Activated CD4-positive, CD25-positive, alpha-beta regulatory T cell treated with anti-CD3 and anti-CD28 coated beads, Interleukin-2, amount 50 U/mL, for 16 hours (primary cell): ENCODE results near the gene RAB40A.

Experiments used
- DNase-seq: peaks from one replicate; pipeline ENCODE4 v3.0.0-alpha.2; 2020; ENCODE audit warnings: low read depth, low spot score

The RAB40A gene

DNA sequence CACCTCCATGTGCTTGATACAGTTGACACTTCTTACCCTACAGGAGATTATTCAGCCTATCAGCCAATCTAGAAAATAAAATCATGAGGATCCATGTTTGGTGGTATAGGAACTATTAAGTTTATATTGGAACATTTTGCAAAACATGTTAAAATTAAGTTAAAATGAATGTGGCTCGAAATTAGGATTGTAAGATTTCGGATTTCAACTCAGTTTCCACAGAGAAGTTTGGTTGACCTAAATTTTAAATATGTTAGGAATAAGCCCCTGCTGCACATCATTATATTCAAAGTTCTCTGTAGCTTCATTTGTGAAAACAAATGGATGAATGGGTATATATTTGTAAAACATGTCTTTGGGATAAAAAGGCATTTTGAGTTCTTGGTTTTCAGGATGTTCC lies at the start of gene RAB40A:
Gene RAB40A, minus strand, starts transcription at position 101 of the 400 bp plus-strand sequence. CDS start 18,733 bp downstream, outside the sequence.
- no peak for DNase-seq

DNA sequence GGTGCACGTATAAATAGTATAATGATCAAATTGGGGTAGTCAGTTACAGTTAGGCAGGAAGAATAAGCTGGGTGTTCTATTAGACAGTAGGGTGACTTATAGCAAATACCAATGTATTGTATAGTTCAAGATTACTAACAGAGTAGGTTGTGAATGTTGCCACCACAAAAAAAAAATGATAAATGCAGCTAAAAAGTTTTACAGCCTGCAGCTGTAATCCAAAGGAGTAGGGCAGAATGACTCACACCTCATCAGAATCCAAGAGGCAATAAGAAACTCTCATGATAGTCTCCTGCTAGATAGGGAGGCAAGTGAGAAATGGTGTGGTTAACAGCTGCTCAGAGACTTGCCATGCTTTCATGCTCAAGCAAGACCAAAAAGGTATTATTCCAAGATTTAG lies 46.5 kb upstream of the RAB40A start:
- DNase-seq = no peak

GRCh38 chrX:103565197-103565596 lies 45.9 kb upstream of the RAB40A start:
- DNase-seq = no peak

DNA sequence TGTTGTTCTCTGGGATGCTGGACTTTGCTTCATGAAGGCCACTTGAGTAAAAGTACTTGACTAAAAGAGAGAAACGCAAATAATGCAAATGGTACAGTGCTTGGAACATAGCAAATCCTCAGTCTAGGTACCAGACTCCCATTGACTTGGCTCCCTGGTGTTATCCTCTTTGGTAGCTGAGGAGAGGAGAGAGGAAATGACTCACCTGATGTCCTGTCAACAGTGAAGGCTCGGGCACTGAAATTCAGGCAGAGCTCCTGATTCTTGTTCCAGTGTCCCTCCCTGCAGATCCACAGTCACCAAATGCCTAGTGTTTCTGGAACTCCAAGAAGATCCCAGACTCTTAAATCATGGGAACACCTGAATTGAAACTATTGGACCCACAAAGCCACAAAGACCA lies 43.5 kb upstream of the RAB40A start:
- no peak for DNase-seq

DNA sequence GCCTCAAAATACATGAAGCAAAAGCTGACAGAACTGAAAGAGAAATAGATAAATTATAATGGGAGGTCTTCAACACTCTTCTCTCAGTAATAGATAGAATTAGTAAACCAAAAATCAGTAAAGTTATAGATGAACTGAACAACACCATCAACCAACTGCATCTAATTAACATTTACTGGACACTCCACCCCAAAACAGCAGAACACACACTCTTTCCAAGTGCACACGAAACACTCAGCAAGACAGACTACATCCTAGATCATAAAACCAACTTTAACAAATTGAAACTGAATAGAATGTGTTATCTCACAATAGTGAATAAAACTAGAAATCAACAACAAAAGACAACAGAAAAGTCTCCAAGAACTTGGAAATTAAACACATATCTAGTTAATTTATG lies 41.0 kb upstream of the RAB40A start:
- no peak for DNase-seq

DNA sequence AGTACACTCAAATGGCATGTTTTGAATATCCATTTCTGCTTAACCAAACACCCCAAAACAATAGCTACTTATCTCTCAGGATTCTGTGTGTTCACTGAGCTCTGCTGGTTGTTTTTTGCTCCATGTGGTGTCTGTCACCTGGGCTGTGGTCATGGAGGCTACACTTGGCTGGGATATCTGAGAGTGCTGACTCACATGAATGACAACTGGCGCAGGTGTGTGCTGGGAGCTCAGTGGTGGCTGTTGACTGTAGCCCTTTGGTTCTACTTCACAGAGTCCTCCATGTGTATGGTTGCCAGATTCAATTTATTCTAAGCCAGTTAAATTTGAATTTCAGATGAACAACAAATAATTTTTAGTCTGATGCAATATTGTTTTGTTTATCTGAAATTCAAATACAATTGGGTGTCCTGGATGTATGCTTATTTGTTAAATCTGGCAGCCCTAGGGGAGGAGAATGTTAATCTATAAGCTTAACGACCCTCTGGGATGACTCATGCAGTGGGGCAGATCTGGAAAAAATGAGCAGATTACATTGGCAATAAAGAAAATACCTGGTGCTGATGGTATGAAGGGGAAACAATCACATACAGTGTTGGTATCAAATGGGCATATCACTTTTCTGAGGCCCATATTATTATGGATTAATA lies 37.8 kb upstream of the RAB40A start:
- DNase-seq = no peak

DNA sequence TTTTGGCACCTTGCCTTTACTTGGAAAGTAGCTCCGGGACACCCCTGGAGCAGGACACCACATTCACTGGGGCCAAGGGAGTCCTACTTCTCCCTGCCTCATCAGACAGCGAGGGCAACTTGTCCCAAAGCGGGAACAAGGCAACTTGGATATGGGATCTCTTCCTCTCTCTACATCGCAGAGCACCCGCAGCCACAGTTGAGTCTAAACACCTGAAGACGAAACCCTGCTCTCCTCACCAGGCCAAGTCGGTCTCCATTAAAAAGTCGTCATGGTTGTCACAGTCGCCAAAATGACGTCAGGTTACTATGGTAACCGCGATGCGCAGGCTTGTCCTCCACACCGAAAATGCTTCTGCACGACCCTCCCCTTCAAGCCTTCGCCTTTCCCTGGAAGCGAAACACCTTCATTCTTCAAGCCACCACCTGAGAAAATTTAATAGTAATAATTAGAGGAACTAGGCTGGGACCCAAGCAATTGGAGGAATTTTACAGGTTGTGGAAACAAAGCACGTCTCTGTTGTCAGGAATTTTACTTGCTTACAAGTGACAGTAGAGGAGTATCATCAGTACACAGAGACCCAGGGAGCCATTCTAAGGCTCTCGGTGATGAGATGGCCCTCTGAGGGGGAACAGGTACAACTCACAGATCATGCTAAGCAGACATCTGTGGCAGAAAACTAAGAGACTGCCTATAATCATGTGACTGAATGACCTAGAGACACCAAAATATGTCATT lies 35.6 kb upstream of the RAB40A start:
- peak; percentile 20 for DNase-seq

DNA sequence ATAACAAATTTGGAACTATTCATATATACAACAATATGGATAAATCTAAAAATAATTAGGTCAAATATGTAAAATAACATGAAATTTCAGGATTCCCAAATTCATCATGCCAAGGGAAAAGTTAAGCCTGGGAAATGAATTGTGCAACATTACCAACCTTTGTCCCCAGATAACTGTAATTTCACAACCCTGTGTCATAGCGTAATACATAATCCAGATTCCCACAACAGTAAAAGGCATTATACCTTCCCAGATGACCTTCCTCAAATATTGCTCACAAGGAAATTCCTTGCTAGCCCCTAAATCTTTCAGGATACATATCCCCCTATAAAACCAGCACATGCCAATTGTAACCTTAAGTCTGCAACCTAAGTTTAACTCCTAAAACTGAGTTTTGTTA lies 32.9 kb upstream of the RAB40A start:
- no peak for DNase-seq

- DNase-seq = no peak
Observed at GRCh38 chrX:103550415-103551051, 31.2 kb upstream of the RAB40A start.

DNA sequence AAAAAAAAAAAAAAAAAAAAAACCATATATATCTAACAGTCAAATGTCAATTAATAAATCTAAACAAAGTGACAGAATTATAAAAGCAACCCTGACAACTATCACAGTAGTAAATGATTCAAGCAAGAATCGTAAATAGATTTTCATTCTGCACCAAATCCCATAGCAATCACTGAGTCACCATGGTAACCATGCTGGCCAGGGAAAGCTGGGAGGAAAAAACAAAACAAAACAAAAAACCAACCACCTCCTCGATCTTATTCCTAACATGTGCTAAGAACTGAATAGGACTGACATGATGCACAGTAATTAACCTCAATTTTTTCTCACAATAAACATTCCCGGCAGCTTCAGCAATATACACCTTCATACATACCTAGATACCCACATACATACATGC lies 30.6 kb upstream of the RAB40A start:
- no peak for DNase-seq

DNA sequence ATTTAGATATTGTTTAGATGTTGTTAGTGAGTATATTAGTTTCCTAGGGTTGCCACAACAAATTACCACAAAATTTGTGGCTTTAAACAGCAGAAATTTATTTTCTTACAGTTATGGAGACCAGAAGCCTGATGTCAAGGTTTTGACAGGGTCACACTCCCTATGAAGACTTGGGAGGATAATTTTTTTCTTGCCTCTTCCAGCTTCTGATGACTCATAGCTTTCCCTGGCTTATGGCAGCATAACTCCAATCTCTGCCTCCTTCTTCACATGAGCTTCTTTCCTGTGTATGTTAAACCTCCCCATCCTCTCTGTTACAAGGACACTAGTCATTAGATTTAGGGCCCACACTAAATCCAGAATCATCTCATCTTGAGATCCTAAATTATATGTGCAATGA lies 20.9 kb upstream of the RAB40A start:
- no peak for DNase-seq

GRCh38 chrX:103539695-103540094 lies 20.4 kb upstream of the RAB40A start:
- DNase-seq = no peak

DNA sequence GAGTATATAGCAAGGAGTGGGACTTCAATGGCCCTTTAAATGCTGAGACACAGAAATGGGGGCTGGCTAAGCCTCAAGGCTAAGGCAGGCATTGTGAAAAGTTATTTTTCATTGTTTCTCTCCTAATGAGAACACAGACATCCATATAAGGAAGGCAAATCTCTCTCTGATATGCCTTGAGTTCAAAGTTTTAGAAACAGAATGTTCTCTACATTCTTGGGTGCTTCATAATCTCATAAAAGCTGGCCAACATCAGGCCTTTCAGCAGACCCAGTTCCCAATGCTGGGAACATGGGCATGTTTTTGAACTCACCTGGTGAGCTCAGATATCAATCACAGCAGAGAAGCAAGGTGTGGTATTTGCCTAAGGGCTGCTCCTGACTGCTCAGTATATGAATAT lies 19.4 kb upstream of the RAB40A start:
- no peak for DNase-seq

GRCh38 chrX:103537871-103538387 lies 18.6 kb upstream of the RAB40A start:
- no peak for DNase-seq

DNA sequence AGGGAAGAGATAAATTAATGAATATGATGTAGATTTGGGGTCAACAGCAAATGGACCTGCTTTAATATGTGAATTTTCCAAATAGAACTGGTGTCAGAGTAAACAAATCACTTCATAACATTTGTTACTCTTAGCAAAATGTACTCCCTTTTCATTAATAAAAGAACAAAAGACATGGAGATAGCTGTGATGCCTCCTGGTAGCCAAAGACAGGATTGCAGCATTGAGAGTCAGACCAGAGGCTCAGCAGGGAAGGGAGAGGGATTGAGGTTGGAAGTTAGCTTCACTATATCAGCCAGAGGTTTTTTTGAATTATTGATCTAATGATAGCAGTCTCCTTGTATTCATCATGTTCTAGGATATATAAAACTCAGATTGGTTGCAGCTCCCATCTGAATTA lies 17.4 kb upstream of the RAB40A start:
- DNase-seq = no peak

GRCh38 chrX:103536071-103536470 lies 16.8 kb upstream of the RAB40A start:
- DNase-seq = no peak

GRCh38 chrX:103535206-103535605 lies 15.9 kb upstream of the RAB40A start:
- DNase-seq = no peak

DNA sequence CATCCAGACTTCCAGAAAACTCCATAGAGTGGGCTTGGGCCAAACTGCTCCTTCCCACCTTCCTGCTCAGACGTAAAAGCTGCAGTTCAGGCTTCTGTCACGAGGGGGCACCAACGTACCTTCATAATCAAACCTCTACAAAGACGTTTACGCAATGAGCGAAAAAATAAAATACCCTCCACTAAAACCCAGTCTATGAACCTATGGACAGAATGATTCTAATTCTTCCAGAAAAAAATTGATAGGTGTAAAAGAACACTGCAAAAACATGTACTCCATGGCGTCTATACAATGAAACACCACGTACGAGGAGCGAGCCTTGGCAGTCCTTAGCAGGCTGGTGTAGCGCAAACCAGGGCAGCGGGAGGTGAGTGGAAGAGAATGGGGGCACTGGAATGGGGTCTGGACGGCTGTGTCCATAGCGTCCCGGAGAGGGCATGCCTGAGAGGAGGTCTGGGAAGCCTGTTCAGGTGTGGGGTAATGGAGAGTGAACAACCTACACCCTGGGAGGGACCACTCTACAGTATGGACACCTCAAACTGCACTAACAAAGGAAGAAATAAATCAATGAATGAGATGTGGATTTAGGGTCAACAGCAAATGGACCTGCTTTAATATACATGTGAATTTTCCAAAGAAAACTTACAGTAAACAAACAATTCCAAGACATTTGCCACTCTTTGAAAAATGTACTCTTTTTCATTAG lies 14.4 kb upstream of the RAB40A start:
- DNase-seq = peak; percentile 34

DNA sequence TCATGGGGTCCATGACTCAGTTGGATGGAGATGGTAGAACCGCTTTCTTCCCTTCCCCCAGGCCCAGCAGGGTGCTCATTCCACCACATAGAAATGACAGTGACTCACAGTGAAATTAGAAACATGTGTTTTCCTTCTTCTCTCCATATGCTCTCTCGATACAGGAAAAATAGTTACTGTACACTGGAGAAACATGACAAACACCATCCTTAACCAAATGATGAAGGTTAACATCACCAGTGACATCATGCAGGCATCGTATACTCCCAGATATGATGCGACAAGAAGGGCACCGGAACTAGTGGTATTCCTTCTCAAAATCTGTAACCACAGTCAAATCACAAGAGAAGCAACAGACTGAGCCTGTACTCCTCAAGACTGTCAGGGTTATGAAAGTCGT lies 11.7 kb upstream of the RAB40A start:
- DNase-seq = no peak

DNA sequence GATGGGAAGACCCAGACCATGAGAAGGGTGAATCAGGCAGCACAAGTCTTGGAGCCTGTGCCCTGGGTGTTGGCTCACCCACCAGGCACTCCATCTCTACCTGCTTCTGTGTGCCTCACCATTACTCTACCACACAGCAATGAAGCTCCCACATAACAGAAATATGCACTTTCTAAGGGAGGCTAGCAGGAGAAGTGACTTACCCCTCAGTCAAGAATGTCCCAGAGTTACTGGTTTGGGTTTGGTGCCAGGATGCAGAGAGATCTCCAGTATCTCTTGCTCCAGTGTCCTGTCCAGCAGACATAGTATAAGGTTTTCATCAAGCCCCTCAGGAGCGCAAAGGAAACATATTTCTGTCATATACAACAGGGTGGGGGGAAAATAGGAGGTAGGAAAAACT lies 11.3 kb upstream of the RAB40A start:
- DNase-seq = no peak

- DNase-seq = no peak
Observed at GRCh38 chrX:103529550-103529949, 10.3 kb upstream of the RAB40A start.

DNA sequence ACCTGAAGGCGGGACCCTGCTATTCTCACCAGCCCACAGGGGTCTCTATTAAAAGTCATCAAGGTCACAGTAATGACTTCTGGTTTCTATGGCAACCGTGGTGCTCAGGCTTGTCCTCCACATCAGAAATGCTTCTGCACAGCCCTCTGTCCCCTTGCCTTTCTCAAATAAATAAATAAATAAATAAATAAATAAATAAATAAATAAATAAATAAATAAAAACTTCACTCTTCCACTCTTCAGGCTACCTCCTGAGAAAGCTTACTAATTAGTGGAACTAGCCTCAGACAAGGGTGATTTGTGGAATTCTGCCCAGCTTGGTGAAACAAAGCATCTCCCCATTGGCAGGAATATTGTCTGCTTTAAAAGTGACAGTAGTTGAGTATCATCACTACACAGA lies 5.5 kb upstream of the RAB40A start:
- no peak for DNase-seq
